ENCODE results near the gene CLRN1.

DNA sequence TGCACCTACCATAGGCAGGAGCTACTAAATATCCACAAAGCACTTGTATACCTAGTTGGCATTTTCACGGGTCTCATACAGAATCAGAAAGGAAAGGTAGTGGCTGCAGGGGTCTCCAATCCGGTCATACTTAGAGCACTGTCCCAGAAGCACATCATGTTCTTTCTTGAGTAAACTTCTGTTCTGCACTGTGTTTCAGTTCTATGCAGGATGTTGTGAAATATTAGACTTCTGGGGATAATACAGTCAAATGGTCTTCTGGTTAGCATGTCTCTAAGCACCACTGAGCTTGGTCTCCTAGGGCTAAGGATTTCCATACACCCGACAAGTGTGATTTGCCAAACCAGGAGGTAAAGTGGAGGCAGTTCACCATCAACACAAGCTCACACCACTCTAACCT is 95.2 kb downstream of the CLRN1 start:
- TF ChIP-seq CTCF (IDR thresholded peaks at IDR 0.05) (no peak), POLR2A (IDR thresholded peaks at IDR 0.05) (no peak)

Data from thyroid gland (tissue), 4 donors.